CD14-positive monocyte (primary cell): ENCODE measurements around the gene EOLA1. TPM values are rescaled to one million over a fixed set of nuclear protein-coding genes. Genes with fewer than 3 reads are reported as not detected.

Source experiments
- DNase-seq, 3 donors: peaks; one replicate each; pipeline ENCODE4 v3.0.0-alpha.2; 2011 to 2022
- H2AFZ ChIP-seq: 2 replicates; pipeline ENCODE4 v1.6.0; 2012; ENCODE audit warnings: mild to moderate bottlenecking, low read depth, low read length, inconsistent platforms; ENCODE audit not compliant: insufficient read depth, poor library complexity, severe bottlenecking
- H3K27ac ChIP-seq, 2 donors: 1 replicate in 1 of 2; 2 replicates in 1 of 2; pipeline ENCODE4 v1.5.1; 2012 to 2013; ENCODE audit warnings: low read length in 2 of 2, control low read depth in 1 of 2, inconsistent platforms in 1 of 2, low read depth in 1 of 2, mild to moderate bottlenecking in 1 of 2
- H3K27me3 ChIP-seq, 2 donors: one replicate each; pipeline versions ENCODE4 v1.6.0 to v1.6.1; 2011 to 2013; ENCODE audit warnings: low read length in 2 of 2; ENCODE audit not compliant: control insufficient read depth in 2 of 2, insufficient read depth in 2 of 2
- H3K36me3 ChIP-seq, 2 donors: replicated peaks in 1 of 2; 1 replicate in 1 of 2; 2 replicates in 1 of 2; pipeline versions ENCODE4 v1.5.1 to v1.6.1; 2012 to 2013; ENCODE audit warnings: low read length in 2 of 2, control low read depth in 1 of 2, inconsistent platforms in 1 of 2, mild to moderate bottlenecking in 1 of 2; ENCODE audit not compliant: insufficient read depth in 2 of 2, control insufficient read depth in 1 of 2
- H3K4me1 ChIP-seq, 2 donors: 1 replicate in 1 of 2; 2 replicates in 1 of 2; pipeline versions ENCODE4 v1.5.1 to v1.6.1; 2012 to 2013; ENCODE audit warnings: low read length in 2 of 2, control low read depth in 1 of 2, inconsistent platforms in 1 of 2, mild to moderate bottlenecking in 1 of 2, moderate library complexity in 1 of 2; ENCODE audit not compliant: insufficient read depth in 2 of 2, control insufficient read depth in 1 of 2
- H3K4me2 ChIP-seq: replicated peaks from 2 replicates; pipeline ENCODE3; 2012; ENCODE audit warnings: low read length, moderate library complexity, mild to moderate bottlenecking; ENCODE audit not compliant: poor library complexity, severe bottlenecking; ENCODE audit errors: extremely low read depth
- H3K4me3 ChIP-seq, 3 experiments: fragments of 200-600 bp in 1 of 3; sonication (generic) in 1 of 3; replicated peaks in 1 of 3; 1 replicate in 2 of 3; 2 replicates in 1 of 3; pipeline ENCODE4 v1.5.1; 2011 to 2013; ENCODE audit warnings: low read length in 3 of 3, mild to moderate bottlenecking in 3 of 3, control low read depth in 2 of 3, low read depth in 2 of 3, inconsistent platforms in 1 of 3, moderate library complexity in 1 of 3
- H3K79me2 ChIP-seq: 2 replicates; pipeline ENCODE4 v1.6.0; 2012; ENCODE audit warnings: mild to moderate bottlenecking, control low read depth, inconsistent platforms, low read length, moderate library complexity; ENCODE audit not compliant: insufficient read depth
- H3K9ac ChIP-seq: 2 replicates; pipeline ENCODE4 v1.6.0; 2017; ENCODE audit warnings: low read length, mild to moderate bottlenecking; ENCODE audit not compliant: insufficient read depth, poor library complexity, severe bottlenecking
- H3K9me3 ChIP-seq, 2 donors: replicated peaks in 1 of 2; 1 replicate in 1 of 2; 2 replicates in 1 of 2; pipeline versions ENCODE4 v1.5.1 to v1.6.1; 2012 to 2013; ENCODE audit warnings: low read length in 2 of 2, control low read depth in 1 of 2; ENCODE audit not compliant: control insufficient read depth in 1 of 2, insufficient read depth in 1 of 2
- H4K20me1 ChIP-seq: 2 replicates; pipeline ENCODE4 v1.6.0; 2012; ENCODE audit warnings: mild to moderate bottlenecking, low read length, control low read depth, moderate library complexity; ENCODE audit not compliant: insufficient read depth
- H3K27ac Mint-ChIP-seq, 7 donors: one replicate each; pipeline ENCODE4 v1.8.0; 2020; ENCODE audit warnings: mild to moderate bottlenecking in 7 of 7, mixed read lengths in 7 of 7, moderate library complexity in 6 of 7, inconsistent platforms in 2 of 7
- H3K27me3 Mint-ChIP-seq, 3 donors: one replicate each; pipeline ENCODE4 v1.8.0; 2021 to 2022; ENCODE audit warnings: low read depth in 3 of 3, mild to moderate bottlenecking in 3 of 3, mixed read lengths in 3 of 3, moderate library complexity in 3 of 3, inconsistent platforms in 1 of 3
- H3K36me3 Mint-ChIP-seq, 2 donors: one replicate each; pipeline ENCODE4 v1.8.0; 2020; ENCODE audit warnings: mixed read lengths in 2 of 2, inconsistent platforms in 1 of 2, mild to moderate bottlenecking in 1 of 2
- H3K4me1 Mint-ChIP-seq: one replicate; pipeline ENCODE4 v1.8.0; 2020; ENCODE audit warnings: mild to moderate bottlenecking, mixed read lengths
- H3K4me3 Mint-ChIP-seq, 2 donors: one replicate each; pipeline ENCODE4 v1.8.0; 2020; ENCODE audit warnings: mild to moderate bottlenecking in 2 of 2, mixed read lengths in 2 of 2, moderate library complexity in 1 of 2
- H3K9me3 Mint-ChIP-seq, 7 donors: one replicate each; pipeline ENCODE4 v1.8.0; 2020 to 2022; ENCODE audit warnings: mixed read lengths in 7 of 7, mild to moderate bottlenecking in 6 of 7, moderate library complexity in 6 of 7, inconsistent platforms in 2 of 7
- whole genome bisulfite sequencing: methylation state at CpG from one replicate; pipeline ENCODE4 v1.1.5; 2013; ENCODE audit warnings: missing lambda C conversion rate; ENCODE audit not compliant: insufficient coverage; 5-methylcytosine and 5-hydroxymethylcytosine counted together
- intact Hi-C, 2 donors: fragments of 100-400 bp; cut with micrococcal nuclease; formaldehyde crosslinking; loops; one replicate each; pipeline versions ENCODE4 v1.15.0 to v1.15.1; 2023
- polyA plus RNA-seq, 3 donors: library from polyadenylated mRNA; depleted of rRNA in 1 of 3; unstranded in 2 of 3; stranded (reverse) in 1 of 3; fragments of 300-500 nt in 2 of 3; fragments of >200 nt in 1 of 3; fragmentation: Illumina TruSeq in 2 of 3; gene quantifications; 1 replicate in 2 of 3; 2 replicates in 1 of 3; pipeline ENCODE4 v1.2.3, GENCODE V29; 2012 to 2021
- TF ChIP-seq, protein P1 (sequence below): fragments of 200-600 bp; IDR thresholded peaks from one replicate; pipeline ENCODE4 v1.8.0; 2022; ENCODE audit warnings: antibody characterized with exemption, mild to moderate bottlenecking

Gene EOLA1
- polyA plus RNA-seq, 3 donors, result 15.5 to 48.6 (median 20.7) TPM

DNA sequence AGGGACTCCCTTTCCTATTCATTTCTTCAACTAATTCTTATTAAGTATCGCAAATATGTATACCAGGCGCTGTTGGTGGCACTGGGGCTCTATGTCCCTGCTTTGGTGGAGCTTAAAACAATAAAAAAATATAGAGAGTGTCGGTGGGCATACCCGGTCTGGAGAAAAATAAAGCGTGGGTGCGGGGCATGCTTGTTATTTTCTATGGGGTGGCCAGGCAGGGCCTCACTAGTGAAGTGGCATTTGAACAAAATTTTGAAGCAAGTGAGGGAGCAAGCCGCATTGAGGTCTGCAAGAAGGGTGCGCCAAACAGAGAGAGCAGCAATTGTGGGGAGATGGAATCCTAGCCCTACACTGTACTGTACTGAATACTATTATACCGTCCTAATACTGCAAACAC, 35.1 kb upstream of the EOLA1 start:
- peaks cover 23 to 32% of the 10 kb centered on the region in 2 donors for H3K4me1 ChIP-seq
- peaks cover 21% of the 10 kb centered on the region for H4K20me1 ChIP-seq
- H3K27ac Mint-ChIP-seq, result peak overlapping the region; percentile 54 to 99 (median 73)
- no peaks in the 10 kb centered on the region for H3K9me3 ChIP-seq
- H3K4me2 ChIP-seq, result peak overlapping the region; percentile 73
- H2AFZ ChIP-seq, result no peak overlapping the region
- H3K9me3 Mint-ChIP-seq, result peaks cover 0 to 3% (median 0%) of the 10 kb centered on the region in 7 donors
- peaks cover 0 to 5% (median 0%) of the 10 kb centered on the region in 3 donors for H3K27me3 Mint-ChIP-seq
- intact Hi-C loops, result loop anchor here in 1 of 2 donors (10.0 kb wide), 1 partner anchor 1591 kb away; the partner anchor contains the start of gene FMR1
- peak overlapping the region in 1 of 2 donors; percentile 55 for H3K4me3 Mint-ChIP-seq
- peak overlapping the region in 1 of 2 donors; percentile 93 for H3K27ac ChIP-seq
- H3K4me1 Mint-ChIP-seq, result peaks cover 22% of the 10 kb centered on the region
- DNase-seq, result no peak
- H3K4me3 ChIP-seq, result peak overlapping the region in 1 of 3 experiments; percentile 77
- peaks cover 11 to 22% of the 10 kb centered on the region in 2 donors for H3K36me3 Mint-ChIP-seq
- peaks cover 18 to 19% of the 10 kb centered on the region in 2 donors for H3K36me3 ChIP-seq
- no peak overlapping the region for H3K9ac ChIP-seq
- peaks cover 5% of the 10 kb centered on the region for H3K79me2 ChIP-seq
- WGBS, result 95% methylated on average over 4 of the region's 9 CpGs
- TF ChIP-seq, protein P1, sequence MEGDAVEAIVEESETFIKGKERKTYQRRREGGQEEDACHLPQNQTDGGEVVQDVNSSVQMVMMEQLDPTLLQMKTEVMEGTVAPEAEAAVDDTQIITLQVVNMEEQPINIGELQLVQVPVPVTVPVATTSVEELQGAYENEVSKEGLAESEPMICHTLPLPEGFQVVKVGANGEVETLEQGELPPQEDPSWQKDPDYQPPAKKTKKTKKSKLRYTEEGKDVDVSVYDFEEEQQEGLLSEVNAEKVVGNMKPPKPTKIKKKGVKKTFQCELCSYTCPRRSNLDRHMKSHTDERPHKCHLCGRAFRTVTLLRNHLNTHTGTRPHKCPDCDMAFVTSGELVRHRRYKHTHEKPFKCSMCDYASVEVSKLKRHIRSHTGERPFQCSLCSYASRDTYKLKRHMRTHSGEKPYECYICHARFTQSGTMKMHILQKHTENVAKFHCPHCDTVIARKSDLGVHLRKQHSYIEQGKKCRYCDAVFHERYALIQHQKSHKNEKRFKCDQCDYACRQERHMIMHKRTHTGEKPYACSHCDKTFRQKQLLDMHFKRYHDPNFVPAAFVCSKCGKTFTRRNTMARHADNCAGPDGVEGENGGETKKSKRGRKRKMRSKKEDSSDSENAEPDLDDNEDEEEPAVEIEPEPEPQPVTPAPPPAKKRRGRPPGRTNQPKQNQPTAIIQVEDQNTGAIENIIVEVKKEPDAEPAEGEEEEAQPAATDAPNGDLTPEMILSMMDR, result no peak
- H3K27me3 ChIP-seq, result no peaks in the 10 kb centered on the region

DNA sequence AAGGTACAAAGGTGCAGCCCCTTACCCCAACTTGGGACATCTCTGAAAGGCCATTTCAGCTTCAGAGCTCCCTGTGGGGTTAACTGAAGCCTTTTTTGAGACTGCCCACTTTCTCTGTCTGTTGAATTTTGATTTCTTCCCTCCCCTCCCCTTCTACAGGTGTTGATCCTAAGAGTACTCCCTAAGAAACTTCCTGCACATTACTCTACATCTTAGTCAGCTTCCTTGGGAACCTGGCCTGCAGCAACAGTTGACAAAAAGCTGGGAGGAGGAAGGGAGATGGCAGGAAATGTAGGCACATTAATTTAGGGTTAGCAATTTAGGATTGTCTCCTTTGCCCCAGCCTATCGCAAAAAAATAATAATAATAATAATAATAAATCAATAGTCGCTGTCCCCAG, 34.5 kb upstream of the EOLA1 start:
- no peak overlapping the region for H3K4me3 Mint-ChIP-seq
- TF ChIP-seq, protein P1, result no peak

More for the DNA sequence above, 34.5 kb upstream of the EOLA1 start:
- DNase-seq, result no peak
- Mint-ChIP-seq H3K9me3 (peaks cover 0 to 3% (median 0%) of the 10 kb centered on the region in 7 donors), H3K27me3 (peaks cover 0 to 5% (median 0%) of the 10 kb centered on the region in 3 donors), H3K4me1 (peaks cover 25% of the 10 kb centered on the region), H3K36me3 (peaks cover 9 to 16% of the 10 kb centered on the region in 2 donors), H3K27ac (peak overlapping the region in 2 of 7 donors; percentile 73 to 99)
- Histone ChIP-seq H4K20me1 (peaks cover 18% of the 10 kb centered on the region), H3K27ac (no peak overlapping the region), H3K27me3 (no peaks in the 10 kb centered on the region), H3K4me1 (peaks cover 28 to 36% of the 10 kb centered on the region in 2 donors), H3K36me3 (peaks cover 12% of the 10 kb centered on the region in 2 donors), H3K79me2 (peaks cover 5% of the 10 kb centered on the region), H3K4me3 (no peak overlapping the region), H3K4me2 (no peak overlapping the region), H3K9ac (no peak overlapping the region), H2AFZ (no peak overlapping the region), H3K9me3 (no peaks in the 10 kb centered on the region)
- intact Hi-C loops, result loop anchor here in 1 of 2 donors (10.0 kb wide), 1 partner anchor 1592 kb away; the partner anchor contains the start of gene FMR1
- no CpG with 5 or more reads among the region's 2 CpGs for WGBS
